ENCODE data around the gene NGFR. TPM values are rescaled to one million over a fixed set of nuclear protein-coding genes. Genes with fewer than 3 reads are reported as not detected.

Gene NGFR
- total RNA-seq, 1 experiment from 2014 or later: 1.6 TPM

- Histone ChIP-seq H3K4me3 (ENCODE audit: low read depth in 2 of 2, low read length in 2 of 2) (no peak overlapping the region), H3K27ac (ENCODE audit: low read length) (no peak overlapping the region), H3K27me3 (ENCODE audit: control insufficient read depth, insufficient read depth, low read length) (peaks cover 26% of the 10 kb centered on the region), H3K9me3 (ENCODE audit: control insufficient read depth, insufficient read depth, low read depth, low read length) (no peaks in the 10 kb centered on the region), H3K36me3 (ENCODE audit: control insufficient read depth, insufficient read depth, low read length) (no peaks in the 10 kb centered on the region), H3K4me1 (ENCODE audit: control insufficient read depth, insufficient read depth, low read length) (peaks cover 13% of the 10 kb centered on the region)
- in situ Hi-C loops (cut with HindIII; ENCODE audit: low pct_unique_long_range_greater_than_20kb, low sequenced_read_pairs): no loop called here
- BruUV-seq (replicated peaks): no TSS peak
- POLR2A ChIA-PET: no interaction called here
- ATAC-seq (0 out of 2 replicates have a peak, but pooled peaks have one; percentile 20), DNase-seq (ENCODE audit: low read depth, low spot score) (no peak)
- CTCF ChIA-PET: interaction anchor here (0.5 to 1.1 kb wide), 4 partner anchors 10 to 495 kb away, joined by 3 to 4 read pairs (median 4); no protein-coding TSS in a partner anchor
- TF ChIP-seq TCF7L2 (IDR thresholded peaks at IDR 0.05; ENCODE audit: low read depth, low read length) (no peak), SIN3A (IDR thresholded peaks at IDR 0.05; ENCODE audit: borderline replicate concordance, insufficient read depth, low read depth, low read length) (no peak), REST (IDR thresholded peaks at IDR 0.05; ENCODE audit: insufficient read depth in 1 of 2, low read depth in 2 of 2, low read length in 1 of 2) (no peak), POLR2AphosphoS5 (IDR thresholded peaks at IDR 0.05; ENCODE audit: low read depth, low read length) (no peak)
- intact Hi-C loops (cut with micrococcal nuclease; ENCODE audit: unreplicated experiment): loop anchor here (5.0 kb wide), 1 partner anchor 54 kb away; no protein-coding TSS in a partner anchor
These were observed 3.0 kb downstream of the NGFR start for GRCh38 chr17:49498029-49498615.

GRCh38 chr17:49501496-49501895 is 6.4 kb downstream of the NGFR start:
- Histone ChIP-seq H3K27ac (ENCODE audit: low read length) (no peak overlapping the region), H3K9me3 (ENCODE audit: control insufficient read depth, insufficient read depth, low read depth, low read length) (no peaks in the 10 kb centered on the region), H3K4me3 (ENCODE audit: low read depth in 2 of 2, low read length in 2 of 2) (no peak overlapping the region), H3K36me3 (ENCODE audit: control insufficient read depth, insufficient read depth, low read length) (no peaks in the 10 kb centered on the region), H3K4me1 (ENCODE audit: control insufficient read depth, insufficient read depth, low read length) (peaks cover 8% of the 10 kb centered on the region), H3K27me3 (ENCODE audit: control insufficient read depth, insufficient read depth, low read length) (peaks cover 17% of the 10 kb centered on the region)
- no peak for ATAC-seq
- TF ChIP-seq TCF7L2 (IDR thresholded peaks at IDR 0.05; ENCODE audit: low read depth, low read length): no peak
- no peak for TF ChIP-seq CTCF (IDR thresholded peaks at IDR 0.05)
- TF ChIP-seq POLR2AphosphoS5 (IDR thresholded peaks at IDR 0.05; ENCODE audit: low read depth, low read length): no peak
- ChIA-PET CTCF (no interaction called here), POLR2A (interaction anchor here (1.2 kb wide), 1 partner anchor 15 kb away, joined by 3 read pairs; no protein-coding TSS in a partner anchor)
- in situ Hi-C loops (cut with HindIII; ENCODE audit: low pct_unique_long_range_greater_than_20kb, low sequenced_read_pairs) (loop anchor here (5.0 kb wide), 1 partner anchor 64 kb away; no protein-coding TSS in a partner anchor), intact Hi-C loops (cut with micrococcal nuclease; ENCODE audit: unreplicated experiment) (no loop called here)
- no TSS peak for BruUV-seq (replicated peaks)
- DNase-seq (ENCODE audit: low read depth, low spot score): no peak

- TF ChIP-seq SIN3A (IDR thresholded peaks at IDR 0.05; ENCODE audit: borderline replicate concordance, insufficient read depth, low read depth, low read length): no peak
- TF ChIP-seq CTCF (IDR thresholded peaks at IDR 0.05): no peak
- no peak for TF ChIP-seq POLR2AphosphoS5 (IDR thresholded peaks at IDR 0.05; ENCODE audit: low read depth, low read length)
- TF ChIP-seq REST (IDR thresholded peaks at IDR 0.05; ENCODE audit: insufficient read depth in 1 of 2, low read depth in 2 of 2, low read length in 1 of 2): no peak
- no peak for TF ChIP-seq TCF7L2 (IDR thresholded peaks at IDR 0.05; ENCODE audit: low read depth, low read length)
- H3K4me1 ChIP-seq (ENCODE audit: control insufficient read depth, insufficient read depth, low read length): peaks cover 1% of the 10 kb centered on the region; the same call in 1 of the 2 replicates
- no TSS peak for BruUV-seq (replicated peaks)
- no peak overlapping the region for H3K27ac ChIP-seq (ENCODE audit: low read length)
- ATAC-seq (no peak), DNase-seq (ENCODE audit: low read depth, low spot score) (no peak)
- in situ Hi-C loops (cut with HindIII; ENCODE audit: low pct_unique_long_range_greater_than_20kb, low sequenced_read_pairs): loop anchor here (5.0 kb wide), 1 partner anchor 65 kb away; no protein-coding TSS in a partner anchor
- intact Hi-C loops (cut with micrococcal nuclease; ENCODE audit: unreplicated experiment): no loop called here
- no peaks in the 10 kb centered on the region for H3K36me3 ChIP-seq (ENCODE audit: control insufficient read depth, insufficient read depth, low read length)
- ChIA-PET CTCF (no interaction called here), POLR2A (interaction anchor here (1.2 kb wide), 1 partner anchor 14 kb away, joined by 3 read pairs; no protein-coding TSS in a partner anchor)
- H3K27me3 ChIP-seq (ENCODE audit: control insufficient read depth, insufficient read depth, low read length): peaks cover 12% of the 10 kb centered on the region
- H3K9me3 ChIP-seq (ENCODE audit: control insufficient read depth, insufficient read depth, low read depth, low read length): no peaks in the 10 kb centered on the region
- no peak overlapping the region for H3K4me3 ChIP-seq (ENCODE audit: low read depth in 2 of 2, low read length in 2 of 2)
These were observed 7.2 kb downstream of the NGFR start for GRCh38 chr17:49502254-49502653.
